HEK293T (cell line): Measurements from ENCODE around the gene ADRB1.

ENCODE experiments used
- ARNT ChIP-seq: fragments of 450-650 bp; IDR thresholded peaks from 2 replicates; pipeline ENCODE4 v1.6.1; 2017; ENCODE audit warnings: mild to moderate bottlenecking
- BHLHE40 ChIP-seq: fragments of 450-650 bp; IDR thresholded peaks from 2 replicates; pipeline ENCODE4 v1.6.1; 2016; ENCODE audit warnings: mild to moderate bottlenecking, moderate library complexity, borderline replicate concordance
- CTBP1 ChIP-seq: fragments of 450-650 bp; IDR thresholded peaks from 2 replicates; pipeline ENCODE4 v1.6.1; 2016; ENCODE audit warnings: borderline replicate concordance
- ELF4 ChIP-seq: fragments of 450-650 bp; IDR thresholded peaks from 2 replicates; pipeline ENCODE4 v1.6.1; 2017; ENCODE audit warnings: antibody characterized with exemption
- FOXA1 ChIP-seq: fragments of 450-650 bp; IDR thresholded peaks from 2 replicates; pipeline ENCODE4 v1.6.1; 2016; ENCODE audit warnings: mild to moderate bottlenecking
- HDGF ChIP-seq: fragments of 450-650 bp; IDR thresholded peaks from 2 replicates; pipeline ENCODE4 v1.6.1; 2017; ENCODE audit warnings: antibody characterized with exemption, borderline replicate concordance
- NFRKB ChIP-seq: fragments of 450-650 bp; IDR thresholded peaks from 2 replicates; pipeline ENCODE4 v1.6.1; 2016; ENCODE audit warnings: mild to moderate bottlenecking, moderate library complexity
- SUZ12 ChIP-seq: fragments of 450-650 bp; IDR thresholded peaks from 2 replicates; pipeline ENCODE4 v1.6.1; 2016; ENCODE audit warnings: mild to moderate bottlenecking
- ZNF384 ChIP-seq: fragments of 450-650 bp; IDR thresholded peaks from 2 replicates; pipeline ENCODE4 v1.6.1; 2016
- TF ChIP-seq, protein P1 (sequence below): fragments of 450-650 bp; IDR thresholded peaks from 2 replicates; pipeline ENCODE4 v1.6.1; 2016

DNA sequence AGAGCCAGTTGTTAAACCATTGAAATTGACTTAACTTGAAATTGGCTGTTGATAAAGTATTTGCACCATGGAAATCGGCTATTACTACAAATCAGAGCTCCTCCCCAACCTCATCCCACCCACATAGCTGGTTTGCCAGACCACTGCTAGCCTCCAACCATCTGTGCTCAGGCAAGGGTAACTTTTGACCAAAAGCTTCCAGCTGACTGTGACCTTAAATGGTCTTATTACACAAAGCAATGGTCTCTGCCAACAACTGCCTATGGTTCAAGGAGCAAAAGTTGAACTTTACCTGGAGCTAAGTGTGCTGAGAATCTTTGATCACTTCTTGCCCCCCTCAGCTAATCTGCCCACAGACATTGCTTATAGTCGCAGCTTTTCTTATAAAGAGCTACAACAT is 48.5 kb upstream of the ADRB1 start:
- no peak for TF ChIP-seq ELF4
- no peak for TF ChIP-seq ARNT
- TF ChIP-seq BHLHE40, result no peak
- TF ChIP-seq NFRKB, result no peak
- TF ChIP-seq CTBP1, result no peak
- no peak for TF ChIP-seq FOXA1
- no peak for TF ChIP-seq ZNF384
- TF ChIP-seq HDGF, result no peak
- TF ChIP-seq SUZ12, result no peak
- TF ChIP-seq, protein P1, sequence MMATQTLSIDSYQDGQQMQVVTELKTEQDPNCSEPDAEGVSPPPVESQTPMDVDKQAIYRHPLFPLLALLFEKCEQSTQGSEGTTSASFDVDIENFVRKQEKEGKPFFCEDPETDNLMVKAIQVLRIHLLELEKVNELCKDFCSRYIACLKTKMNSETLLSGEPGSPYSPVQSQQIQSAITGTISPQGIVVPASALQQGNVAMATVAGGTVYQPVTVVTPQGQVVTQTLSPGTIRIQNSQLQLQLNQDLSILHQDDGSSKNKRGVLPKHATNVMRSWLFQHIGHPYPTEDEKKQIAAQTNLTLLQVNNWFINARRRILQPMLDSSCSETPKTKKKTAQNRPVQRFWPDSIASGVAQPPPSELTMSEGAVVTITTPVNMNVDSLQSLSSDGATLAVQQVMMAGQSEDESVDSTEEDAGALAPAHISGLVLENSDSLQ, result no peak
